ENCODE data around the gene ATP6V0D1. TPM values are rescaled to one million over a fixed set of nuclear protein-coding genes. Genes with fewer than 3 reads are reported as not detected.

Gene ATP6V0D1
- total and polyA plus RNA-seq, 2 donors (not counting 1 experiment from before 2014, with no cell fraction given): 62.1 to 91.0 TPM

DNA sequence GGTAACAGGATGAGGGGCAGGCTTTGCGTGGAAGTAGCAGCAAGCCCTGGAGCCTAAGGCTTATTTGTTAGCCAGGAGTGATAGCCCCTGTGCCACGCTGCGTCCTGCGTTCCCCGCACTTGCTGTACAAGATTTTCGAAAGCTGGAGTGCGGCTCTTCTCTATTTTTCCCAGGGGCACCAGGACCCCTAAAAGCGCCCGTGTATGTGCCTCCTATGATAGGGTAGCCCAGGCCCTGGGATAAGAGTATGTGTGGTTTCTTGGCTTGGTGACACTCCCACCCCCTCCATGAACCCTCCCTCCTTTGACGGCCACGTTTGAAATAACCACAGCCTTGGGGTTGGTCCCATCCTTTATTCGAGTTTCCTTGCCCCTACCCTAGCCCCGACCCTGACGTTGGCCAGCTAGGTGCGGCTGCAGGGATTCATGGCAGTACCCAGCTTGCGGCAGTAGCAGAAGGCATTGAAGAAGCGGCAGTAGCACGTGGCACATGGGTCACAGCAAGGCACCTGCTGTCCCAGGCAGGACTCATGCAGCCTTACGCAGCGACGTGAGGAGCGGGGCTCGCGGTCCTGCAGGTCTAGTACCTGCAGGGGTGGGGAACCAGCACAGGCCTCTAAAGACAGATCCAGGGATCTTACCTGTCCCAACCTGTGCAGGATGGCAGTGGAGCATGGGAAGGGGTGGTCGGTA lies 1.4 kb upstream of the ATP6V0D1 start:
- no peaks in the 10 kb centered on the region for H3K27me3 Mint-ChIP-seq

More for the DNA sequence above, 1.4 kb upstream of the ATP6V0D1 start:
- H3K4me1 ChIP-seq (ENCODE audit: control insufficient read depth in 2 of 2, insufficient read depth in 2 of 2, low read length in 2 of 2): peaks cover 45 to 59% of the 10 kb centered on the region in 2 donors
- ChIA-PET POLR2A (interaction anchor here (0.7 to 2.5 kb wide), 4 partner anchors 15 to 48 kb away, joined by 3 to 13 read pairs (median 5); no protein-coding TSS in a partner anchor), CTCF (interaction anchor here (0.6 to 23.6 kb wide), 12 partner anchors 12 to 327 kb away, joined by 3 to 817 read pairs (median 12); partner anchors contain the start of genes C16orf86, CTCF, ENKD1 and RIPOR1)
- Mint-ChIP-seq H3K4me3 (peak overlapping the region; percentile 99), H3K9me3 (ENCODE audit: insufficient read depth) (no peaks in the 10 kb centered on the region), H3K27ac (peak overlapping the region; percentile 98), H3K4me1 (peaks cover 66% of the 10 kb centered on the region)
- peak overlapping the region; percentile 100 for H3K9ac ChIP-seq (ENCODE audit: low read length)
- ATAC-seq (ENCODE audit: low read depth): no peak
- H3K79me2 ChIP-seq (ENCODE audit: control insufficient read depth, insufficient read depth, low read length): peaks cover 85% of the 10 kb centered on the region
- TF ChIP-seq, protein P1, sequence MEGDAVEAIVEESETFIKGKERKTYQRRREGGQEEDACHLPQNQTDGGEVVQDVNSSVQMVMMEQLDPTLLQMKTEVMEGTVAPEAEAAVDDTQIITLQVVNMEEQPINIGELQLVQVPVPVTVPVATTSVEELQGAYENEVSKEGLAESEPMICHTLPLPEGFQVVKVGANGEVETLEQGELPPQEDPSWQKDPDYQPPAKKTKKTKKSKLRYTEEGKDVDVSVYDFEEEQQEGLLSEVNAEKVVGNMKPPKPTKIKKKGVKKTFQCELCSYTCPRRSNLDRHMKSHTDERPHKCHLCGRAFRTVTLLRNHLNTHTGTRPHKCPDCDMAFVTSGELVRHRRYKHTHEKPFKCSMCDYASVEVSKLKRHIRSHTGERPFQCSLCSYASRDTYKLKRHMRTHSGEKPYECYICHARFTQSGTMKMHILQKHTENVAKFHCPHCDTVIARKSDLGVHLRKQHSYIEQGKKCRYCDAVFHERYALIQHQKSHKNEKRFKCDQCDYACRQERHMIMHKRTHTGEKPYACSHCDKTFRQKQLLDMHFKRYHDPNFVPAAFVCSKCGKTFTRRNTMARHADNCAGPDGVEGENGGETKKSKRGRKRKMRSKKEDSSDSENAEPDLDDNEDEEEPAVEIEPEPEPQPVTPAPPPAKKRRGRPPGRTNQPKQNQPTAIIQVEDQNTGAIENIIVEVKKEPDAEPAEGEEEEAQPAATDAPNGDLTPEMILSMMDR (IDR thresholded peaks at IDR 0.05): no peak
- no peak for TF ChIP-seq EZH2 (IDR thresholded peaks at IDR 0.05; ENCODE audit: borderline replicate concordance, insufficient read depth, low read depth, low read length, poor library complexity, severe bottlenecking)
- peaks cover 31% of the 10 kb centered on the region for H4K20me1 ChIP-seq (ENCODE audit: control insufficient read depth, insufficient read depth, low read length, poor library complexity, severe bottlenecking)
- H3K27ac ChIP-seq (ENCODE audit: low read length in 2 of 2): peak overlapping the region; percentile 13 to 79
- peak overlapping the region; percentile 48 to 100 (median 99) for H3K4me3 ChIP-seq (ENCODE audit: control extremely low read depth in 1 of 5, extremely low read depth in 1 of 5, insufficient read depth in 1 of 5, low read depth in 2 of 5, low read length in 4 of 5)
- intact Hi-C loops (cut with micrococcal nuclease): loop anchor here (10.0 kb wide), 1 partner anchor 322 kb away; the partner anchor contains the start of genes RANBP10 and TSNAXIP1
- peak overlapping the region; percentile 95 for H3K4me2 ChIP-seq (replicated peaks; ENCODE audit: low read depth, low read length, poor library complexity, severe bottlenecking)
- 66% methylated on average over 20 of the region's 25 CpGs for whole genome bisulfite sequencing (ENCODE audit: insufficient coverage)
- H2AFZ ChIP-seq (ENCODE audit: insufficient read depth, low read depth, low read length, poor library complexity, severe bottlenecking): peak overlapping the region; percentile 77
- H3K9me3 ChIP-seq (ENCODE audit: control extremely low read depth in 1 of 3, control insufficient read depth in 2 of 3, insufficient read depth in 1 of 3, low read length in 2 of 3): peaks cover 0 to 3% (median 0%) of the 10 kb centered on the region in 3 donors
- H3K36me3 ChIP-seq (replicated peaks in 1 of 2; ENCODE audit: control extremely low read depth in 1 of 2, control insufficient read depth in 1 of 2, extremely low read depth in 1 of 2, insufficient read depth in 2 of 2, low read length in 1 of 2): peaks cover 0 to 25% of the 10 kb centered on the region in 2 experiments
- DNase-seq: no peak
- H3K27me3 ChIP-seq (replicated peaks in 1 of 4; ENCODE audit: control extremely low read depth in 1 of 4, control insufficient read depth in 3 of 4, insufficient read depth in 4 of 4, low read length in 3 of 4): no peaks in the 10 kb centered on the region
